Measurements from ENCODE around the gene RPS2.

RPS2 gene

GRCh38 chr16:1913327-1914083 is 51.1 kb downstream of the RPS2 start:
- TF ChIP-seq, protein P1, sequence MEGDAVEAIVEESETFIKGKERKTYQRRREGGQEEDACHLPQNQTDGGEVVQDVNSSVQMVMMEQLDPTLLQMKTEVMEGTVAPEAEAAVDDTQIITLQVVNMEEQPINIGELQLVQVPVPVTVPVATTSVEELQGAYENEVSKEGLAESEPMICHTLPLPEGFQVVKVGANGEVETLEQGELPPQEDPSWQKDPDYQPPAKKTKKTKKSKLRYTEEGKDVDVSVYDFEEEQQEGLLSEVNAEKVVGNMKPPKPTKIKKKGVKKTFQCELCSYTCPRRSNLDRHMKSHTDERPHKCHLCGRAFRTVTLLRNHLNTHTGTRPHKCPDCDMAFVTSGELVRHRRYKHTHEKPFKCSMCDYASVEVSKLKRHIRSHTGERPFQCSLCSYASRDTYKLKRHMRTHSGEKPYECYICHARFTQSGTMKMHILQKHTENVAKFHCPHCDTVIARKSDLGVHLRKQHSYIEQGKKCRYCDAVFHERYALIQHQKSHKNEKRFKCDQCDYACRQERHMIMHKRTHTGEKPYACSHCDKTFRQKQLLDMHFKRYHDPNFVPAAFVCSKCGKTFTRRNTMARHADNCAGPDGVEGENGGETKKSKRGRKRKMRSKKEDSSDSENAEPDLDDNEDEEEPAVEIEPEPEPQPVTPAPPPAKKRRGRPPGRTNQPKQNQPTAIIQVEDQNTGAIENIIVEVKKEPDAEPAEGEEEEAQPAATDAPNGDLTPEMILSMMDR (IDR thresholded peaks at IDR 0.05; ENCODE audit: low read depth, low read length, missing control alignments) = no peak
- no peak overlapping the region for H3K4me3 ChIP-seq (ENCODE audit: low read depth, low read length)
- no peak for DNase-seq (ENCODE audit: low read depth)

- H3K4me3 ChIP-seq (ENCODE audit: low read depth, low read length) = no peak overlapping the region
- no peak for DNase-seq (ENCODE audit: low read depth)
- TF ChIP-seq, protein P1 (IDR thresholded peaks at IDR 0.05; ENCODE audit: low read depth, low read length, missing control alignments) = no peak
Observed at GRCh38 chr16:1912215-1912543, 52.4 kb downstream of the RPS2 start.
